GM18907 (cell line): ENCODE results near the gene HCRTR2.
A peak's percentile ranks its signal among the peaks of the same experiment; 100 is the strongest.
"Not testable (repeated sequence)": the region's sequence is repeated elsewhere in the genome, so short reads cannot be mapped to it uniquely, and the experiment has no call there.

Experiments used
- ATAC-seq: cut with Tn5 transposase; IDR thresholded peaks from one replicate; pipeline ENCODE4 v1.9.1; 2021; ENCODE audit warnings: mild to moderate bottlenecking, moderate library complexity; ENCODE audit not compliant: unreplicated experiment

Gene HCRTR2

GRCh38 chr6:55210952-55211351, 36.6 kb downstream of the HCRTR2 start:
- no peak for ATAC-seq

DNA sequence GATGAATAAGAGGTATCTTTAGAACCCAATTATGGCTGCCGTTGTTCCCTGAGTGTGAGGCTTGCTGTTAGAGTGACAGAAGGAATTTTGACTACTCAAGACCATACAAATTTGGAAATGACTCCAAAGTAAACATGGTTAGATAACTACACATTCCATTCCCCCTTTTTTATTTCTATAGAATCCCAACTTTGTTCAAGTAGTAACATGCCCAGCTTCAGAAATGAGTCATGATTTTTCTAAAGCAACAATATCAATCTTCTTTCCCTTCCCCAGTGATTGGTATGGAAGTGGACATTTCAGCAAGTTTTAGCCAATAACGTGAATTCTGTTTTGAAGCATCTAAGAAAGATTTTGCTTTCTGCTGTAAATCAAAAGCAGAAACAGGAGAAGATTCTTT, 37.8 kb downstream of the HCRTR2 start:
- no peak for ATAC-seq

- no peak for ATAC-seq
Observed at GRCh38 chr6:55220961-55221360, 46.6 kb downstream of the HCRTR2 start.

DNA sequence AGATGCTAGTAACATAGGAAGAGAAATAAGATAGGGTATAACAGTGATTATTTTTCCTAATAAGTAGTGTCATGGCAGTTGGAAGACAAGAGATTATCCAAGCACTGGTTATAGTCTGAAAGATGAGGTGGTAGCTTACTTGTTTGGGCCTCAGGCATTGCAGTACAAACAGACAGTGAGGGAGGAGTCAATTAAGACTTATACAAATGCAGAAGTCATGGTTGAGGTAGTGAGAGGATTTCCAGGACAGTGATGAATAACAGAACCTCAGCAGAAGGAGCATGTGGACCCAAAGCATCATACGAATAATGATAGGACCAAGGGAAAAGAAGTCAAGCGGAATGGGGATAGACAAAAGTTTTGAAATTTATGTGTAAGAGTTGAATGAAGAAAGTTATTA, 53.5 kb downstream of the HCRTR2 start:
- no peak for ATAC-seq

GRCh38 chr6:55239099-55239498, 64.8 kb downstream of the HCRTR2 start:
- no peak for ATAC-seq

DNA sequence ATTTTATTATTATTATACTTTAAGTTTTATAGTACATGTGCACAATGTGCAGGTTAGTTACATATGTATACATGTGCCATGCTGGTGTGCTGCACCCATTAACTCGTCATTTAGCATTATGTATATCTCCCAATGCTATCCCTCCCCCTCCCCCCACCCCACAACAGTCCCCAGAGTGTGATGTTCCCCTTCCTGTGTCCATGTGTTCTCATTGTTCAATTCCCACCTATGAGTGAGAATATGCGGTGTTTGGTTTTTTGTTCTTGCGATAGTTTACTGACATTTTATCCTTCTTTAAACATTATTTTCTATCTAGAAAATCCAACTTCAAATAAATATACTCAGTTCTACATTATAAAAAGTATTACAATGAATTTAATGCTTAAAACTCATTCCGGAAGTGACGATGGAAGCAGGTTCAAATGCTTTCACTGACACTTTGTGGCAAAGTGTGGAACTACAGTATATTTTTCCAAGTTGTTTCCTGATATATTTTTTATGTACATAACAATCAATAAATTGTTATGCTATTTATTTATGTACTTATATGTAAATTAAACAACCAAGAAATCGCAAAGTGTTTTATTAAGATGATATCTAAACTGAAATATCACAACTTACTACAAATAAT, 66.8 kb downstream of the HCRTR2 start:
- not testable (repeated sequence) for ATAC-seq

DNA sequence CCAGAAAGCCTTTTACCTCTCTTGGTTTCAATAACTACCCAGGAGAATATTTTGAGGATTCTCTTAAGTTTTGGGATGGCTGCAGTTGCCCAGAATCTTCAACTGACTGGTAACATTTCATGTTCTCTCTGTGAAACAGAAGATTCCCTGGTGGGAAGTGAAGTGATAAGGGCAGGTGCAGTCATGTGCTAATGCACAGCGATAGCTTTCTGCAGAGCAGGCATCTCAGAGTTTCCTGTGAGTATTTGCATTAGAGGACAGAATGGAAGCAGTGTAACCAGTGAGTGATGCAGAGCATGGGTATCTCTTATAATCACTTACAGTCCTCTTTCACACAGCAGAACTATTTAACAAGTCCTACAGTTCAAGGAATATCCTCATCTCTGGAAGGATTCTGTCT, 76.1 kb downstream of the HCRTR2 start:
- no peak for ATAC-seq

DNA sequence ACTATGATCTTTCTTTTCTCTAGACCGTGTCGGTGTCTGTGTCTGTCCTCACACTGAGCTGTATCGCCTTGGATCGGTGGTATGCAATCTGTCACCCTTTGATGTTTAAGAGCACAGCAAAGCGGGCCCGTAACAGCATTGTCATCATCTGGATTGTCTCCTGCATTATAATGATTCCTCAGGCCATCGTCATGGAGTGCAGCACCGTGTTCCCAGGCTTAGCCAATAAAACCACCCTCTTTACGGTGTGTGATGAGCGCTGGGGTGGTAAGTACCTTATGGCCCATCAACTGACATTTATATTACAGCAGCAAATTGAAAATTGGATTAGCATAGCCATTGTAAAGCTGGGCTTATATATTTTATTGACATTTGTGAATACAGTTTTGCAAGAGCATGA, 80.8 kb downstream of the HCRTR2 start:
- no peak for ATAC-seq

DNA sequence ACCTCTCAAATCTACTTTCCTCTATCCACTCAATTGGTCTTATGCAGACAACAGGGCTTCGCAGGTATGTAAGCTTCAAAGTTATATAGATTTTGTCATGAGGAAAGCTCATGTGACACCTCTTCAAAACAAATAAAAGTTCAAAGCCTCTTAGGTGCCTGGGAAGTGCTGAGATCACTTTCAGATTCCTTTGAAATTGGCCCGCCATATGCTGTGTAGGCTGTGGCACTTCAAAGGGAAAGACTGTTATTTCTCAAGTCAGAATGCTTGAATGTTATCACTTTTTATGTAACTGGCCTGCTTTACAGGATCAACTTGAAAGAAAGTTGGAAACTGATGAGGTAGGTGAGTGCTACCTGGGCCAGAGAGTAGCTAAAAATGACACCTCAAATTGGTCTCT, 85.9 kb downstream of the HCRTR2 start:
- ATAC-seq = no peak

GRCh38 chr6:55265409-55266114, 91.2 kb downstream of the HCRTR2 start:
- no peak for ATAC-seq

DNA sequence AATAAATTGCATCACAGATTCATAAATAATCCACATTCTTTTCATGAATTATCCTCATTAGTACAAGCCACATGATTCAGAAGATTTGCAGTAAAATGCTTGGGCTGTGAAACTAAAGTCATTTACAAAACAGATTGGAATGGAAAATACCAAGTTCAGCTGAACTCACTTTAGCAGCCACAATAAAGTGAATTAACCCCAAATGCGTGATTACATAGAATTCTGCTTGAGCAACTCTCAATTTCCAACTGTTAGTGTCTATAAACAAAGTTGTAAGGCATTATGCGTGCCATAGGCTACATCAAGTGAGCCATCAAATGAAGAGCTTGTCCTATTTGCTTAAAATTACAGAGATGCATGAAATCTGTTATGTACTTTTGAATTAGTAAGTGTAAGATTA, 92.6 kb downstream of the HCRTR2 start:
- ATAC-seq = no peak

DNA sequence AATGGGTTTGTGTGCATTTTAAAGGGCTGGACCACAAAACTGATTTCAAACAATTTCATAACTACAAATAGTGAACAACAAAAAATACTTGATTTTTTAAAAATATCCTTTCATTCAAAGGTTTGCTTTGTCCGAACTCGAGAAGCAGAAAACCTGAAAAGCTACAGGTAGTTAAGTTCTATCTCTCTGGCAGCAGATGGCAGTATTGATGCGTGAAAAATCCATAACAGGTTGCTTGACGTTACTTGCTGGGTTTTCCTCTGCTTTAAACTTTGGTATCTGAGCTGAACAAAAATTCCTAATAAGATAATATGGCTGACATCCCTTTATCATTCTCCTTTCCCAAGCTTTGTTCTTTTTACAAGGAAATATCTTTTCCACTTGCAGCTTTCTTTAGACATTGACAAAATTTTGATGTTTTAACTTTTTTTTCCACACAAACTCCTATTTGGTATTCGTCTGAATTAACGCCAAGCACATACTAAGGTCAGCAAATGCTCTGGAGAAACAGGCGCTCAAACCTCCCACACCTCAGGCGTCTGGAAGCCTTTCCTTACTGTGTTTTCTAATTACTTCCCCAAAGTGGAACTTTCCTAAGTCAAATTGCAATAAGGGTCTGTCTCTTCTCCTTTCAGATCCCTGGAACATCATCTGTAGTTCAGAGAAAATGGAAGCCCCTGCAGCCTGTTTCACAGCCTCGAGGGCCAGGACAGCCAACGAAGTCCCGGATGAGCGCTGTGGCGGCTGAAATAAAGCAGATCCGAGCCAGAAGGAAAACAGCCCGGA, 102.6 kb downstream of the HCRTR2 start:
- ATAC-seq = peak; percentile 78

- ATAC-seq = no peak
Observed at GRCh38 chr6:55277646-55278045, 103.3 kb downstream of the HCRTR2 start.

DNA sequence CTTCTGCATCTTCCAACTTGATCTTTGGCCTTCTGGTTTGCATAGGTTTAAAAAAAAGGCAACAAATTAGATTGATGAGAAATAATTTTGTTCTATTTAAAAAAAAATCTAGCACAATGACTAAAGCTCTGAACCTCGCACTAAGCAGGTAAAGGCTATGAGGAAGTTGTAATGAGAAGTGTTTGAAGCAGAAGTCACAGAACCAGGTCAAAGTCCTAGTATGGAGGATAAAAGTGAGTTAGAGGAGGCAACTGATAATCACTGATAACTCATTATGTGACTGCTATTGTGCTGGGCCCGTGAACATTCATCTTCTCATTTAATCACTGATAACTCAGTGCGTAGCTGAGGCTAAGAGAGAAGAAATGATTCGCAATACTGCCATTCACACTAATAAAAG, 106.9 kb downstream of the HCRTR2 start:
- ATAC-seq = no peak

DNA sequence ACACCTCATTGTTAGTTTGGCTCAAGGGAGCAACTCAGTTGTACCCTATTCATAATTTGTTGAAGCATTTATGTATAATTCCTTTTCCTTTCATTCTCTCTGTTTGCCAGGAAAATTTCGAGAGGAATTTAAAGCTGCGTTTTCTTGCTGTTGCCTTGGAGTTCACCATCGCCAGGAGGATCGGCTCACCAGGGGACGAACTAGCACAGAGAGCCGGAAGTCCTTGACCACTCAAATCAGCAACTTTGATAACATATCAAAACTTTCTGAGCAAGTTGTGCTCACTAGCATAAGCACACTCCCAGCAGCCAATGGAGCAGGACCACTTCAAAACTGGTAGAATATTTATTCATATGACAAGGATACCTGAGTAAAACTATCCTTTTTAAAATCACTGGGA, 107.8 kb downstream of the HCRTR2 start:
- no peak for ATAC-seq

DNA sequence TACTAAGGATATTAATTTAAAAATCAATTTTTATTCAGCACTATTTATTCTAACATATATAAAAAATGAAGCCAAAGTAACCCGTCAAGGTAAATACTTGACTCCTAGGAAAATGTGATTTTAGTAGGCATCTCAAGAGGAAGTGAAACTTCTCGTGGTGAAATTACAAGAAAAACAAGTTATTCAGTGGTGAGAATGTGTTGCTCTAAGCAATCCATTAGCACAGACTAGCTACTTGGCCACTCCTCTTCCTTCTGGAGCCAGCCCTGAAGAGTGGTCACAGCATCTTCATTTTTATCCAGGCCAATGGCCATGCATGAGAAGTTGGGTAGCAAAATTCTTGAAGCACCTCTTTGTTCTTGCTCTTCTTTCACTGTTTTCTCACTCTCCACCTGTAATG, 112.5 kb downstream of the HCRTR2 start:
- no peak for ATAC-seq

DNA sequence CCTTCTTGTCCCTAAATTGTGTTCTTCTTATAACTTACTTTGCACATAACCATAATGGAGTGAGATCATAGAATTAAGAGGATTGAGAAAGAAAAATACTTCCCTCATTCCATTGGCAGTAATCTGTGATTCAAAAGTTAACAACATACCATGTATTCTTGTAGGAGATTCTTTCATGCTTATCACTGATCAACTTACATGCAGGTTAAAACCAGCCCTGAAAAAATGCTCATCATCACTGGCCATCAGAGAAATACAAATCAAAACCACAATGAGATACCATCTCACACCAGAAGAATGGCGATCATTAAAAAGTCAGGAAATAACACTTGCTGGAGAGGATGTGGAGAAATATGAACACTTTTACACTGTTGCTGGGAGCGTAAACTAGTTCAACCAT, 116.4 kb downstream of the HCRTR2 start:
- no peak for ATAC-seq

DNA sequence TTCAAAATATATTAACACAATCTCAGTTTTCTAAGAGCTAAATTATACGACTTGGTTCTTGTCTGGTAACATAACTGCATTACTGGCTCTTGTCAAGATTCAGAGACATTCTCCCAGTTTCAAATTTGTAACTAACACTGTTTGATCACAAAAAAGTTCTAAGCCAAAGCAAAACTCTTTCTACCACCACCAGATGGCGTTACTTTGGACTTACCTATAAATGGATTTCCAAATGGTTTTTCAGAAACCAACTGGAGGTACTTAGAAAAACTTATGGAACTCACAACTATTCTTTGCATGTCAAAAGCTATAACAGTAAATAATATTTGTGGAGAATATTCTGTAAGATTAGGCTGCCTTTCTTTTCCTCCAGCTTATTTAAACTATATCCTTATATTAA, 118.8 kb downstream of the HCRTR2 start:
- no peak for ATAC-seq

GRCh38 chr6:55297214-55297613, 122.9 kb downstream of the HCRTR2 start:
- not testable (repeated sequence) for ATAC-seq

DNA sequence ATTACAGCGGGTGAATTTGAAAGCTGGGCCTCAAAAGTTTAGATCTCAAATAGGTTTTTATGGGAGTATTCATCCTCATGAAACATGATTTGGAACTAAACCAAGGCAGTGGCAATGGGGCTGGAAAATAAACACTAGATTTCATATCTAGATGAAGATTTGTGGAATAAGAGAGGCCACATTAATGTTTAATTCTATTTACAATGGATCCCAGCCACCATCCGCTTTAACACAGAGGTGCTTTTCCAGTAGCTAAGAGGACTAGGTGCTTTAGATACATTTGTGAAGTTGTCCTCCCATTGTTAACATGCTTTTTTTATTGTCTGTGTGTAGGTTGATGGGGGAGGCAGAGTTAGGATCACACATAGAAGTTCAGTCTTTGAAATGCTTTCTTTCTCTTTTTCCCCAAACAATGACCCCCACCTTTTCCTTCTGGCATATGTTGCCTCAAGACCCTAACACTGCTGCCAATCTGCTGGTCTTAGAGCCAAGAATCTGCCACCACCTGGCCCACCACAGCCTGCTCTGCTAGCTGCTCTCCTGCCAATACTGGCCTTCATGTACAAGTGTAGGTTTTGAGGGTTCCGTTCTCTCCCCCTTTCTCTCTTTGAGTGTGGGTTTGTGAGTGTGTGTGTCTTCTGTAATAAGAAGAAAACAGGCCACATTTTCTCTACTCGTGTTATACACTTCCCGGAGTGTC, 125.1 kb downstream of the HCRTR2 start:
- no peak for ATAC-seq

- ATAC-seq = no peak
Observed at GRCh38 chr6:55304747-55305146, 130.4 kb downstream of the HCRTR2 start.
